B cell (primary cell): ENCODE results near the gene ZNRD2. TPM values are rescaled to one million over a fixed set of nuclear protein-coding genes. Genes with fewer than 3 reads are reported as not detected.
A peak's percentile ranks its signal among the peaks of the same experiment; 100 is the strongest.

ENCODE experiments used
- ATAC-seq: fragments of 200-7000 bp; cut with Tn5 transposase; one replicate; pipeline ENCODE4 v1.10.0; 2021; ENCODE audit warnings: low read depth, mild to moderate bottlenecking, moderate number of reproducible peaks, moderate library complexity
- CTCF ChIA-PET: fragments of 350-600 bp; sonication (Branson Sonifier 250); formaldehyde crosslinking; loops from one replicate; lab custom pipeline; 2021; ENCODE audit warnings: antibody characterized with exemption, inconsistent platforms; lab: Charles Lee
- POLR2A ChIA-PET: fragments of 350-600 bp; sonication (Branson Sonifier 250); formaldehyde crosslinking; loops from one replicate; lab custom pipeline; 2021; ENCODE audit warnings: antibody characterized with exemption; lab: Charles Lee
- DNase-seq: peaks from one replicate; pipeline ENCODE4 v3.0.0; 2013
- H2AFZ ChIP-seq: 2 replicates; pipeline ENCODE4 v1.6.1; 2012; ENCODE audit warnings: mild to moderate bottlenecking, low read depth, low read length; ENCODE audit not compliant: insufficient read depth, poor library complexity, severe bottlenecking
- H3K27ac ChIP-seq, 2 donors: 1 replicate in 1 of 2; 2 replicates in 1 of 2; pipeline ENCODE4 v1.5.1; 2012 to 2013; ENCODE audit warnings: low read length in 2 of 2, mild to moderate bottlenecking in 2 of 2, moderate library complexity in 1 of 2
- H3K27me3 ChIP-seq, 4 experiments: fragments of 200-600 bp in 1 of 4; sonication (generic) in 1 of 4; replicated peaks in 1 of 4; 1 replicate in 2 of 4; 2 replicates in 2 of 4; pipeline versions ENCODE4 v1.6.1 to v1.7.0; 2013 to 2016; ENCODE audit warnings: low read length in 3 of 4, mild to moderate bottlenecking in 2 of 4, mixed read lengths in 1 of 4, moderate library complexity in 1 of 4; ENCODE audit not compliant: insufficient read depth in 4 of 4, control insufficient read depth in 3 of 4; ENCODE audit errors: control extremely low read depth in 1 of 4
- H3K36me3 ChIP-seq, 2 experiments: replicated peaks in 1 of 2; 1 replicate in 1 of 2; 2 replicates in 1 of 2; pipeline versions ENCODE4 v1.6.1 to v1.7.1; 2013; ENCODE audit warnings: low read length in 1 of 2; ENCODE audit not compliant: insufficient read depth in 2 of 2, control insufficient read depth in 1 of 2; ENCODE audit errors: control extremely low read depth in 1 of 2, extremely low read depth in 1 of 2
- H3K4me1 ChIP-seq, 2 donors: fragments of 200-600 bp in 1 of 2; sonication (generic) in 1 of 2; 1 replicate in 1 of 2; 2 replicates in 1 of 2; pipeline versions ENCODE4 v1.5.1 to v1.6.1; 2013 to 2017; ENCODE audit warnings: low read length in 2 of 2; ENCODE audit not compliant: control insufficient read depth in 2 of 2, insufficient read depth in 2 of 2
- H3K4me2 ChIP-seq: replicated peaks from 2 replicates; pipeline ENCODE3; 2012; ENCODE audit warnings: mild to moderate bottlenecking, low read depth, low read length; ENCODE audit not compliant: poor library complexity, severe bottlenecking
- H3K4me3 ChIP-seq, 5 experiments: fragments of 200-600 bp in 1 of 5; sonication (generic) in 1 of 5; 1 replicate in 3 of 5; 2 replicates in 2 of 5; pipeline versions ENCODE4 v1.5.1 to v1.7.0; 2011 to 2016; ENCODE audit warnings: low read length in 4 of 5, mild to moderate bottlenecking in 4 of 5, low read depth in 2 of 5, control low read depth in 1 of 5, moderate library complexity in 1 of 5; ENCODE audit not compliant: insufficient read depth in 1 of 5; ENCODE audit errors: control extremely low read depth in 1 of 5, extremely low read depth in 1 of 5
- H3K79me2 ChIP-seq: fragments of 200-600 bp; sonication (generic); one replicate; pipeline ENCODE4 v1.6.0; 2016; ENCODE audit warnings: low read length; ENCODE audit not compliant: control insufficient read depth, insufficient read depth
- H3K9ac ChIP-seq: fragments of 200-600 bp; sonication (generic); 2 replicates; pipeline ENCODE4 v1.6.1; 2017; ENCODE audit warnings: mild to moderate bottlenecking, low read length, moderate library complexity
- H3K9me3 ChIP-seq, 3 donors: one replicate each; pipeline versions ENCODE4 v1.6.1 to v1.7.1; 2013; ENCODE audit warnings: low read length in 2 of 3; ENCODE audit not compliant: control insufficient read depth in 2 of 3, insufficient read depth in 1 of 3; ENCODE audit errors: control extremely low read depth in 1 of 3
- H4K20me1 ChIP-seq: 2 replicates; pipeline ENCODE4 v1.6.0; 2012; ENCODE audit warnings: mild to moderate bottlenecking, low read length; ENCODE audit not compliant: insufficient read depth, control insufficient read depth, poor library complexity, severe bottlenecking
- H3K27ac Mint-ChIP-seq: one replicate; pipeline ENCODE4 v1.8.0; 2021; ENCODE audit warnings: mixed read lengths
- H3K27me3 Mint-ChIP-seq: one replicate; pipeline ENCODE4 v1.8.0; 2021; ENCODE audit warnings: mixed read lengths
- H3K4me1 Mint-ChIP-seq: one replicate; pipeline ENCODE4 v1.8.0; 2021; ENCODE audit warnings: mixed read lengths
- H3K4me3 Mint-ChIP-seq: one replicate; pipeline ENCODE4 v1.8.0; 2021; ENCODE audit warnings: mixed read lengths
- H3K9me3 Mint-ChIP-seq: one replicate; pipeline ENCODE4 v1.8.0; 2022; ENCODE audit warnings: mixed read lengths; ENCODE audit not compliant: insufficient read depth
- CTCF ChIP-seq: fragments of 200-600 bp; IDR thresholded peaks from one replicate; pipeline ENCODE4 v1.8.0; 2022; ENCODE audit warnings: antibody characterized with exemption, mild to moderate bottlenecking
- EZH2 ChIP-seq: IDR thresholded peaks from 2 replicates; pipeline ENCODE4 v1.6.1; 2012; ENCODE audit warnings: borderline replicate concordance, low read depth, mild to moderate bottlenecking, moderate library complexity, low read length; ENCODE audit not compliant: insufficient read depth, poor library complexity, severe bottlenecking
- WGBS: methylation state at CpG from one replicate; pipeline ENCODE4 v1.1.5; 2013; ENCODE audit warnings: missing lambda C conversion rate; ENCODE audit not compliant: insufficient coverage; 5-methylcytosine and 5-hydroxymethylcytosine counted together
- intact Hi-C: fragments of 100-400 bp; cut with micrococcal nuclease; formaldehyde crosslinking; loops from one replicate; pipeline ENCODE4 v1.10.0; 2022
- polyA plus RNA-seq: library from polyadenylated mRNA; depleted of rRNA; stranded (reverse); fragments of >200 nt; gene quantifications from 2 replicates; pipeline ENCODE4 v1.2.3, GENCODE V29; 2012
- total RNA-seq, 2 donors: library from RNA; stranded (reverse); fragments of 120-200 nt in 1 of 2; gene quantifications; 1 replicate in 1 of 2; 2 replicates in 1 of 2; pipeline versions ENCODE4 v1.2.3 to v1.2.4, GENCODE V29; 2013 to 2022

ZNRD2 gene
- total and polyA plus RNA-seq, 2 donors (not counting 1 experiment from before 2014, with no cell fraction given), result 22.1 to 112 TPM

GRCh38 chr11:65558002-65558929, 12.0 kb upstream of the ZNRD2 start, which contains the start of gene LTBP3:
TSS of gene LTBP3 (minus strand) at chr11:65558359. CDS start at chr11:65557959, 400 bp downstream.
- Histone ChIP-seq H3K4me2 (peak within 1 kb of the TSS; percentile 99), H3K4me1 (peaks cover 11 to 33% of the 10 kb centered on the region in 2 donors), H3K36me3 (no peaks in the 10 kb centered on the region), H3K9ac (peak within 1 kb of the TSS; percentile 64), H4K20me1 (no peaks in the 10 kb centered on the region), H3K27ac (peak within 1 kb of the TSS; percentile 57 to 62), H3K27me3 (no peaks in the 10 kb centered on the region), H2AFZ (peak within 1 kb of the TSS; percentile 80), H3K9me3 (no peaks in the 10 kb centered on the region), H3K4me3 (peak within 1 kb of the TSS; percentile 22 to 62 (median 54)), H3K79me2 (peaks cover 46% of the 10 kb centered on the region)
- intact Hi-C loops, result loop anchor here (1.0 kb wide), 1 partner anchor 12 kb away; the partner anchor contains the start of gene ZNRD2
- POLR2A ChIA-PET, result interaction anchor here (0.7 to 1.1 kb wide), 4 partner anchors 12 to 18 kb away, joined by 3 to 5 read pairs (median 3); partner anchors contain the start of genes EHBP1L1 and FAM89B
- Mint-ChIP-seq H3K4me3 (peak within 1 kb of the TSS; percentile 81), H3K4me1 (peaks cover 28% of the 10 kb centered on the region), H3K27ac (peak within 1 kb of the TSS; percentile 68), H3K27me3 (peaks cover 3% of the 10 kb centered on the region), H3K9me3 (no peaks in the 10 kb centered on the region)
- 1% methylated on average over 66 of the region's 79 CpGs for WGBS
- no peak for TF ChIP-seq EZH2
- CTCF ChIA-PET, result interaction anchor here (1.0 to 1.8 kb wide), 6 partner anchors 11 to 32 kb away, joined by 3 to 9 read pairs (median 4); no protein-coding TSS in a partner anchor
- ATAC-seq, result peak; percentile 60
- peak; percentile 52 for DNase-seq

GRCh38 chr11:65558930-65559509, 11.3 kb upstream of the ZNRD2 start:
- H2AFZ ChIP-seq, result peak overlapping the region; percentile 80
- H3K36me3 ChIP-seq, result no peaks in the 10 kb centered on the region
- WGBS, result 69% methylated on average over 19 of the region's 19 CpGs
- intact Hi-C loops, result loop anchor here (1.0 kb wide), 1 partner anchor 11 kb away; the partner anchor contains the start of gene ZNRD2
- Mint-ChIP-seq H3K9me3 (no peaks in the 10 kb centered on the region), H3K4me1 (peaks cover 26% of the 10 kb centered on the region), H3K27me3 (peaks cover 3% of the 10 kb centered on the region), H3K4me3 (peak overlapping the region; percentile 53), H3K27ac (peak overlapping the region; percentile 15)
- H3K27me3 ChIP-seq, result no peaks in the 10 kb centered on the region
- CTCF ChIA-PET, result interaction anchor here (0.6 to 1.8 kb wide), 7 partner anchors 10 to 31 kb away, joined by 3 to 7 read pairs (median 4); no protein-coding TSS in a partner anchor
- ATAC-seq, result no peak
- POLR2A ChIA-PET, result interaction anchor here (0.7 to 1.1 kb wide), 5 partner anchors 13 to 17 kb away, joined by 3 to 5 read pairs (median 3); partner anchors contain the start of genes EHBP1L1 and FAM89B
- DNase-seq, result no peak
- TF ChIP-seq CTCF, result no peak
- no peak for TF ChIP-seq EZH2
- H3K9me3 ChIP-seq, result no peaks in the 10 kb centered on the region
- peaks cover 54% of the 10 kb centered on the region for H3K79me2 ChIP-seq
- H4K20me1 ChIP-seq, result no peaks in the 10 kb centered on the region
- H3K4me2 ChIP-seq, result peak overlapping the region; percentile 99
- H3K4me3 ChIP-seq, result peak overlapping the region; percentile 22 to 62 (median 54)
- peak overlapping the region; percentile 64 for H3K9ac ChIP-seq
- H3K27ac ChIP-seq, result peak overlapping the region; percentile 57 to 62
- H3K4me1 ChIP-seq, result peaks cover 11 to 25% of the 10 kb centered on the region in 2 donors
